Measurements from ENCODE around the gene GGTA1. TPM values are rescaled to one million over a fixed set of nuclear protein-coding genes. Genes with fewer than 3 reads are reported as not detected.

The GGTA1 gene
- total RNA-seq, 1 experiment from 2014 or later = not detected

- Histone ChIP-seq H3K4me1 (ENCODE audit: control insufficient read depth in 1 of 2, insufficient read depth in 2 of 2, low read length in 2 of 2) (peaks cover 7 to 32% of the 10 kb centered on the region in 2 experiments; a peak in 3 of 4 replicates), H3K4me3 (replicated peaks in 1 of 2; ENCODE audit: low read depth in 1 of 2, low read length in 2 of 2) (no peak overlapping the region), H3K27me3 (ENCODE audit: insufficient read depth, low read length) (no peaks in the 10 kb centered on the region), H2AFZ (ENCODE audit: low read depth, low read length, poor library complexity, severe bottlenecking) (no peak overlapping the region), H3K4me2 (ENCODE audit: low read length) (no peak overlapping the region), H3K79me2 (ENCODE audit: insufficient read depth, low read length) (no peaks in the 10 kb centered on the region), H3K36me3 (ENCODE audit: control insufficient read depth in 1 of 2, insufficient read depth in 2 of 2, low read length in 2 of 2) (no peaks in the 10 kb centered on the region), H3K9ac (ENCODE audit: low read length) (no peak overlapping the region), H3K9me2 (ENCODE audit: insufficient read depth) (no peaks in the 10 kb centered on the region), H3K9me3 (ENCODE audit: control insufficient read depth in 1 of 2, insufficient read depth in 1 of 2, low read depth in 1 of 2, low read length in 2 of 2) (no peaks in the 10 kb centered on the region), H3K27ac (ENCODE audit: low read depth, low read length) (no peak overlapping the region), H4K20me1 (ENCODE audit: insufficient read depth) (no peaks in the 10 kb centered on the region)
- no TSS peak for BruUV-seq (replicated peaks)
- CTCF ChIA-PET = no interaction called here
- POLR2A ChIA-PET = no interaction called here
- intact Hi-C loops (cut with micrococcal nuclease) = loop anchor here (5.0 to 10.0 kb wide), 2 partner anchors 49 to 546 kb away; partner anchors contain the start of gene TTLL11
- RAD21 ChIA-PET (ENCODE audit: low non-redundant PET in 1 of 2, low total read pairs in 2 of 2, uncharacterized antibody in 2 of 2, unreplicated experiment in 2 of 2) = no interaction called here
- DNase-seq (ENCODE audit: low read depth, low spot score) (no peak), ATAC-seq (no peak)
- TF ChIP-seq EZH2phosphoT487 (IDR thresholded peaks at IDR 0.05; ENCODE audit: borderline replicate concordance) (no peak), POLR2AphosphoS5 (IDR thresholded peaks at IDR 0.05; ENCODE audit: low read depth, low read length) (no peak), JUND (IDR thresholded peaks at IDR 0.05) (no peak), SRF (IDR thresholded peaks at IDR 0.05; ENCODE audit: low read depth) (no peak), POLR2A (IDR thresholded peaks at IDR 0.05; ENCODE audit: borderline replicate concordance, extremely low read depth, insufficient read depth, insufficient read length) (no peak), ZBTB33 (IDR thresholded peaks at IDR 0.05; ENCODE audit: extremely low read depth, insufficient replicate concordance, low read length) (no peak), CEBPB (IDR thresholded peaks at IDR 0.05; ENCODE audit: low read depth) (no peak), EGR1 (IDR thresholded peaks at IDR 0.05; ENCODE audit: low read depth) (no peak), TCF7L2 (IDR thresholded peaks at IDR 0.05; ENCODE audit: borderline replicate concordance, extremely low read depth, insufficient read depth, insufficient read length) (no peak), FOSL1 (IDR thresholded peaks at IDR 0.05; ENCODE audit: low read depth) (no peak), ZNF274 (IDR thresholded peaks at IDR 0.05; ENCODE audit: low read depth, low read length) (no peak), YY1 (IDR thresholded peaks at IDR 0.05; ENCODE audit: extremely low read depth, insufficient replicate concordance, low read depth, low read length) (no peak), ZFX (IDR thresholded peaks at IDR 0.05) (no peak), RAD21 (IDR thresholded peaks at IDR 0.05; ENCODE audit: low read depth) (no peak), EZH2 (IDR thresholded peaks at IDR 0.05) (no peak), SIN3A (IDR thresholded peaks at IDR 0.05; ENCODE audit: low read depth) (no peak), CBX3 (IDR thresholded peaks at IDR 0.05; ENCODE audit: low read depth) (no peak)
- TF ChIP-seq, protein P1, sequence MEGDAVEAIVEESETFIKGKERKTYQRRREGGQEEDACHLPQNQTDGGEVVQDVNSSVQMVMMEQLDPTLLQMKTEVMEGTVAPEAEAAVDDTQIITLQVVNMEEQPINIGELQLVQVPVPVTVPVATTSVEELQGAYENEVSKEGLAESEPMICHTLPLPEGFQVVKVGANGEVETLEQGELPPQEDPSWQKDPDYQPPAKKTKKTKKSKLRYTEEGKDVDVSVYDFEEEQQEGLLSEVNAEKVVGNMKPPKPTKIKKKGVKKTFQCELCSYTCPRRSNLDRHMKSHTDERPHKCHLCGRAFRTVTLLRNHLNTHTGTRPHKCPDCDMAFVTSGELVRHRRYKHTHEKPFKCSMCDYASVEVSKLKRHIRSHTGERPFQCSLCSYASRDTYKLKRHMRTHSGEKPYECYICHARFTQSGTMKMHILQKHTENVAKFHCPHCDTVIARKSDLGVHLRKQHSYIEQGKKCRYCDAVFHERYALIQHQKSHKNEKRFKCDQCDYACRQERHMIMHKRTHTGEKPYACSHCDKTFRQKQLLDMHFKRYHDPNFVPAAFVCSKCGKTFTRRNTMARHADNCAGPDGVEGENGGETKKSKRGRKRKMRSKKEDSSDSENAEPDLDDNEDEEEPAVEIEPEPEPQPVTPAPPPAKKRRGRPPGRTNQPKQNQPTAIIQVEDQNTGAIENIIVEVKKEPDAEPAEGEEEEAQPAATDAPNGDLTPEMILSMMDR (IDR thresholded peaks at IDR 0.05 in 2 of 3, conservative IDR thresholded peaks at IDR 0.05 in 1 of 3; ENCODE audit: borderline replicate concordance in 1 of 3, insufficient read depth in 1 of 3, low read depth in 2 of 3, low read length in 2 of 3) = no peak
- TF ChIP-seq, protein P2, sequence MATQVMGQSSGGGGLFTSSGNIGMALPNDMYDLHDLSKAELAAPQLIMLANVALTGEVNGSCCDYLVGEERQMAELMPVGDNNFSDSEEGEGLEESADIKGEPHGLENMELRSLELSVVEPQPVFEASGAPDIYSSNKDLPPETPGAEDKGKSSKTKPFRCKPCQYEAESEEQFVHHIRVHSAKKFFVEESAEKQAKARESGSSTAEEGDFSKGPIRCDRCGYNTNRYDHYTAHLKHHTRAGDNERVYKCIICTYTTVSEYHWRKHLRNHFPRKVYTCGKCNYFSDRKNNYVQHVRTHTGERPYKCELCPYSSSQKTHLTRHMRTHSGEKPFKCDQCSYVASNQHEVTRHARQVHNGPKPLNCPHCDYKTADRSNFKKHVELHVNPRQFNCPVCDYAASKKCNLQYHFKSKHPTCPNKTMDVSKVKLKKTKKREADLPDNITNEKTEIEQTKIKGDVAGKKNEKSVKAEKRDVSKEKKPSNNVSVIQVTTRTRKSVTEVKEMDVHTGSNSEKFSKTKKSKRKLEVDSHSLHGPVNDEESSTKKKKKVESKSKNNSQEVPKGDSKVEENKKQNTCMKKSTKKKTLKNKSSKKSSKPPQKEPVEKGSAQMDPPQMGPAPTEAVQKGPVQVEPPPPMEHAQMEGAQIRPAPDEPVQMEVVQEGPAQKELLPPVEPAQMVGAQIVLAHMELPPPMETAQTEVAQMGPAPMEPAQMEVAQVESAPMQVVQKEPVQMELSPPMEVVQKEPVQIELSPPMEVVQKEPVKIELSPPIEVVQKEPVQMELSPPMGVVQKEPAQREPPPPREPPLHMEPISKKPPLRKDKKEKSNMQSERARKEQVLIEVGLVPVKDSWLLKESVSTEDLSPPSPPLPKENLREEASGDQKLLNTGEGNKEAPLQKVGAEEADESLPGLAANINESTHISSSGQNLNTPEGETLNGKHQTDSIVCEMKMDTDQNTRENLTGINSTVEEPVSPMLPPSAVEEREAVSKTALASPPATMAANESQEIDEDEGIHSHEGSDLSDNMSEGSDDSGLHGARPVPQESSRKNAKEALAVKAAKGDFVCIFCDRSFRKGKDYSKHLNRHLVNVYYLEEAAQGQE (IDR thresholded peaks at IDR 0.05; ENCODE audit: low read depth) = no peak
Measured at GRCh38 chr9:121548666-121549065, 49.0 kb upstream of the GGTA1 start.

Measured in HCT116 (cell line).